ENCODE measurements around the gene EVI2B.

DNA sequence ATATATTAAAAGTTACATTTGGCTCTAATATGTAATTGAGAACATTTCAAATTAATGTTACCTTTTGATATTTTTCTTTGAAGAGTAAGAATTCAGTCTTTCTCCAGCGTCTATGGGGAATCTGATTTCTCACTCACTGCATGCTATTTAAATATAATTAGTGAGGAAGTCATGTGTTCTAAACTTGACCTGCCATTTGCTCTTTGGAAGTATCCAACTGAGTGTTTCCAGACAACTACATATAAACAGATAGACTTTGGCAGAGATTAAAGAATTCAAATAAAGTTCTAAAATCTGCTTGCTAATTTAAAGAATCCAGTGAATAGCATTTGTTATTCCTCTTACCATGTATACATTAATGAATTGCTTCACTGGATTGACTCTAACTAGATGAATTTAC lies 40.3 kb downstream of the EVI2B start:
- TF ChIP-seq, protein P1, sequence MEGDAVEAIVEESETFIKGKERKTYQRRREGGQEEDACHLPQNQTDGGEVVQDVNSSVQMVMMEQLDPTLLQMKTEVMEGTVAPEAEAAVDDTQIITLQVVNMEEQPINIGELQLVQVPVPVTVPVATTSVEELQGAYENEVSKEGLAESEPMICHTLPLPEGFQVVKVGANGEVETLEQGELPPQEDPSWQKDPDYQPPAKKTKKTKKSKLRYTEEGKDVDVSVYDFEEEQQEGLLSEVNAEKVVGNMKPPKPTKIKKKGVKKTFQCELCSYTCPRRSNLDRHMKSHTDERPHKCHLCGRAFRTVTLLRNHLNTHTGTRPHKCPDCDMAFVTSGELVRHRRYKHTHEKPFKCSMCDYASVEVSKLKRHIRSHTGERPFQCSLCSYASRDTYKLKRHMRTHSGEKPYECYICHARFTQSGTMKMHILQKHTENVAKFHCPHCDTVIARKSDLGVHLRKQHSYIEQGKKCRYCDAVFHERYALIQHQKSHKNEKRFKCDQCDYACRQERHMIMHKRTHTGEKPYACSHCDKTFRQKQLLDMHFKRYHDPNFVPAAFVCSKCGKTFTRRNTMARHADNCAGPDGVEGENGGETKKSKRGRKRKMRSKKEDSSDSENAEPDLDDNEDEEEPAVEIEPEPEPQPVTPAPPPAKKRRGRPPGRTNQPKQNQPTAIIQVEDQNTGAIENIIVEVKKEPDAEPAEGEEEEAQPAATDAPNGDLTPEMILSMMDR (IDR thresholded peaks at IDR 0.05): no peak
- no peak for TF ChIP-seq POLR2A (IDR thresholded peaks at IDR 0.05)

All from body of pancreas (tissue), 4 donors.